Sigmoid colon (tissue), 7 donors: ENCODE data around the gene NAA80. TPM values are rescaled to one million over a fixed set of nuclear protein-coding genes. Genes with fewer than 3 reads are reported as not detected.

Experiments
- DNase-seq: peaks from one replicate; pipeline ENCODE4 v3.0.0-alpha.2; 2019
- H3K27ac ChIP-seq, 4 donors: fragments of 200-600 bp; sonication (generic); one replicate each; pipeline ENCODE4 v1.5.1; 2016 to 2019; ENCODE audit warnings: mild to moderate bottlenecking in 1 of 4
- H3K27me3 ChIP-seq, 3 donors: fragments of 200-600 bp; sonication (generic); one replicate each; pipeline ENCODE4 v1.5.1; 2019; ENCODE audit warnings: mild to moderate bottlenecking in 1 of 3
- H3K36me3 ChIP-seq, 4 donors: fragments of 200-600 bp; sonication (generic); one replicate each; pipeline ENCODE4 v1.5.1; 2016 to 2019
- H3K4me1 ChIP-seq, 4 donors: fragments of 200-600 bp; sonication (generic); one replicate each; pipeline ENCODE4 v1.5.1; 2017 to 2019
- H3K4me3 ChIP-seq, 4 donors: fragments of 200-600 bp; sonication (generic); one replicate each; pipeline ENCODE4 v1.5.1; 2017 to 2019; ENCODE audit warnings: mild to moderate bottlenecking in 2 of 4, moderate library complexity in 1 of 4
- H3K9me3 ChIP-seq, 4 donors: fragments of 200-600 bp in 3 of 4; sonication (generic) in 3 of 4; one replicate each; pipeline versions ENCODE4 v1.5.1 to v1.6.1; 2013 to 2019
- EP300 ChIP-seq, 4 donors: sonication (generic); formaldehyde crosslinking; IDR thresholded peaks; one replicate each; pipeline ENCODE4 v1.6.1; 2017; ENCODE audit warnings: antibody characterized with exemption in 4 of 4
- POLR2A ChIP-seq, 2 donors: fragments of 450-650 bp; IDR thresholded peaks; one replicate each; pipeline ENCODE4 v1.6.1; 2016; ENCODE audit warnings: antibody characterized with exemption in 2 of 2, mild to moderate bottlenecking in 2 of 2, moderate library complexity in 2 of 2
- POLR2AphosphoS5 ChIP-seq, 4 donors: sonication (generic); formaldehyde crosslinking; IDR thresholded peaks; one replicate each; pipeline ENCODE4 v1.6.1; 2017; ENCODE audit warnings: antibody characterized with exemption in 4 of 4
- WGBS, 2 donors: extraction: QIAGEN DNeasy Blood & Tissue Kit; methylation state at CpG; one replicate each; pipeline ENCODE4 v1.1.7; 2013; 5-methylcytosine and 5-hydroxymethylcytosine counted together
- intact Hi-C: fragments of 100-400 bp; cut with DNase I; formaldehyde crosslinking; loops from one replicate; pipeline ENCODE4 v1.15.1; 2023
- polyA plus RNA-seq, 3 donors: library from polyadenylated mRNA; stranded (reverse); fragments of 200-250 nt; gene quantifications; one replicate each; pipeline ENCODE4 v1.2.3, GENCODE V29; 2013
- total RNA-seq, 4 donors: library from RNA; depleted of rRNA; stranded (reverse); fragments of >200 nt; gene quantifications; one replicate each; pipeline ENCODE4 v1.1.0, GENCODE V29; 2016
- TF ChIP-seq, protein P1 (sequence below), 4 experiments: fragments of 450-650 bp in 3 of 4; fragments of 200-600 bp in 1 of 4; IDR thresholded peaks; one replicate each; pipeline ENCODE4 v1.5.1; 2016 to 2019; ENCODE audit warnings: antibody characterized with exemption in 4 of 4, mild to moderate bottlenecking in 3 of 4, moderate library complexity in 2 of 4
- donor health status: healthy with polysubstance abuse.
- donor health status: Bipolar disorder and iron deficiency.
- donor health status: healthy.

The NAA80 gene
- total and polyA plus RNA-seq, 7 donors = 3.5 to 9.5 (median 6.4) TPM

DNA sequence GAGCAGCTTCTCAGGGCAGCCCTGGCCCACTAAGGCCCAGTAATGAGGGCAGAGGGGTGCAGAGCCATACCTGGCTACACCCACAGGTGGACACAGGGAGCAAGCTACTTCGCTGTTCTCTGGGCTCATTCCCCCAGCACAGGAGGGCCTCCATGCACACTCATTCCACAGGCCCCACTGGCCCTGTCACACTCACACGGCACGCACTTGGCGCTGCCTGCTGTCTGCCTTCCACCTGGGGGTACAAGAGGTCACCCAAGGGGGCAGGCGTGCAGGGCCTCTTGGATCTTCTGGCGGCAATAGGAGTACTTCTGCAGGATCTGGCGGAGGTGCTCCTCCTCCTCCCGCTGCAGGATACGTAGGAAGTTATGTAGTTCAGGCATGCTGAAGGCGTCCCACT is 31.1 kb upstream of the NAA80 start:
- peaks cover 18 to 43% (median 26%) of the 10 kb centered on the region in 4 donors for H3K36me3 ChIP-seq
- WGBS, 2 donors = 95 to 97% methylated on average over 10 of the region's 10 CpGs
- no peaks in the 10 kb centered on the region for H3K27me3 ChIP-seq
- no peak overlapping the region for H3K4me3 ChIP-seq
- H3K27ac ChIP-seq = no peak overlapping the region
- intact Hi-C loops = no loop called here
- peaks cover 0 to 49% (median 46%) of the 10 kb centered on the region in 4 donors for H3K4me1 ChIP-seq
- TF ChIP-seq EP300 (IDR thresholded peaks at IDR 0.05) = no peak
- TF ChIP-seq POLR2AphosphoS5 (IDR thresholded peaks at IDR 0.05) = no peak
- TF ChIP-seq, protein P1, sequence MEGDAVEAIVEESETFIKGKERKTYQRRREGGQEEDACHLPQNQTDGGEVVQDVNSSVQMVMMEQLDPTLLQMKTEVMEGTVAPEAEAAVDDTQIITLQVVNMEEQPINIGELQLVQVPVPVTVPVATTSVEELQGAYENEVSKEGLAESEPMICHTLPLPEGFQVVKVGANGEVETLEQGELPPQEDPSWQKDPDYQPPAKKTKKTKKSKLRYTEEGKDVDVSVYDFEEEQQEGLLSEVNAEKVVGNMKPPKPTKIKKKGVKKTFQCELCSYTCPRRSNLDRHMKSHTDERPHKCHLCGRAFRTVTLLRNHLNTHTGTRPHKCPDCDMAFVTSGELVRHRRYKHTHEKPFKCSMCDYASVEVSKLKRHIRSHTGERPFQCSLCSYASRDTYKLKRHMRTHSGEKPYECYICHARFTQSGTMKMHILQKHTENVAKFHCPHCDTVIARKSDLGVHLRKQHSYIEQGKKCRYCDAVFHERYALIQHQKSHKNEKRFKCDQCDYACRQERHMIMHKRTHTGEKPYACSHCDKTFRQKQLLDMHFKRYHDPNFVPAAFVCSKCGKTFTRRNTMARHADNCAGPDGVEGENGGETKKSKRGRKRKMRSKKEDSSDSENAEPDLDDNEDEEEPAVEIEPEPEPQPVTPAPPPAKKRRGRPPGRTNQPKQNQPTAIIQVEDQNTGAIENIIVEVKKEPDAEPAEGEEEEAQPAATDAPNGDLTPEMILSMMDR (IDR thresholded peaks at IDR 0.05) = no peak
- no peak for TF ChIP-seq POLR2A (IDR thresholded peaks at IDR 0.05)
- DNase-seq = no peak
- H3K9me3 ChIP-seq = no peaks in the 10 kb centered on the region

DNA sequence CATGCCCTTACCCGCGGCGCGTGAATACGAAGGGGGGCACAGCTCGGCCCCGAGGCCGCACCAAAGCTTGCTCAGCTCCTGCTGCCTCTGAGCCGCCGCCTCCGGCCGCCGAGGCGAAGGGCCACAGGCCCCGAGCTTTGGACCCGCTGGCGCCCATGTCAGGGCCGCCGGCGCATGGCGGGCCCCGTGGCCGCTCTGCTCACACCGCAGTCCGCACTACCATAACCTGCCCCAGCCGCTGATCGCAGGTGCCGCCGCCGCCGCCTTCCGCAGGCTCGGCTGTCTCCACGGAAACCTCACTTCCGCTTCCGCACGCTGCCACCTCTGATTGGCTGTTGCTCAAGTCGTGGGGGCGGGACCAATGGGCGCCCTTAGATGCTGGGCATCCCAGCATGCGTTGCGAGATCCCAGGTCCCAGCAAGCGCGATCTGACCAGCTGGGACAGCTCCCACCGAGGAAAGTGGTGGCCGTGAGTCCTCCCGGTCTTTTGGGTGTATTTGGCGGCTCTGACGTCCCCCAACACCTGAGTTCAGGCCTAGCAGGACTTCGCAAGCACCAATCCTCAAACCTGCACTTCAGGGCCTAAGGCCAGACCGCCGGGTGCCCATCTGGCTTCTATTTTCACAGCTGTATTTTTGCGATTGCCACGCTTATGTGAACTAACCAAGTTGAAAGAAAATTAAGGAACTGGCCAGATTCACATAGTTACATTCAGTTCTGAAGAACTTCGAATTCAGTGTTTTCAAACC is 28.9 kb upstream of the NAA80 start, which contains the start of gene TUSC2:
TUSC2 (minus strand) TSS at position 281 of the 749 bp plus-strand sequence; CDS start at position 157, 124 bp downstream.
- peaks cover 0 to 39% (median 30%) of the 10 kb centered on the region in 4 donors for H3K4me1 ChIP-seq
- H3K4me3 ChIP-seq = peak within 1 kb of the TSS; percentile 75 to 100 (median 92)
- peak; percentile 99 for DNase-seq
- no peaks in the 10 kb centered on the region for H3K27me3 ChIP-seq
- H3K27ac ChIP-seq = peak within 1 kb of the TSS; percentile 82 to 97 (median 86)
- peak; percentile 80 to 97 (median 92) for TF ChIP-seq POLR2AphosphoS5 (IDR thresholded peaks at IDR 0.05)
- peak; percentile 67 to 76 for TF ChIP-seq POLR2A (IDR thresholded peaks at IDR 0.05)
- TF ChIP-seq, protein P1 (IDR thresholded peaks at IDR 0.05) = no peak
- H3K9me3 ChIP-seq = no peaks in the 10 kb centered on the region
- peaks cover 18 to 49% (median 26%) of the 10 kb centered on the region in 4 donors for H3K36me3 ChIP-seq
- 1 to 2% methylated on average over 55 of the region's 55 CpGs for WGBS, 2 donors
- intact Hi-C loops = loop anchor here (5.0 to 10.0 kb wide), 2 partner anchors 66 to 1057 kb away; partner anchors contain the start of gene MANF

DNA sequence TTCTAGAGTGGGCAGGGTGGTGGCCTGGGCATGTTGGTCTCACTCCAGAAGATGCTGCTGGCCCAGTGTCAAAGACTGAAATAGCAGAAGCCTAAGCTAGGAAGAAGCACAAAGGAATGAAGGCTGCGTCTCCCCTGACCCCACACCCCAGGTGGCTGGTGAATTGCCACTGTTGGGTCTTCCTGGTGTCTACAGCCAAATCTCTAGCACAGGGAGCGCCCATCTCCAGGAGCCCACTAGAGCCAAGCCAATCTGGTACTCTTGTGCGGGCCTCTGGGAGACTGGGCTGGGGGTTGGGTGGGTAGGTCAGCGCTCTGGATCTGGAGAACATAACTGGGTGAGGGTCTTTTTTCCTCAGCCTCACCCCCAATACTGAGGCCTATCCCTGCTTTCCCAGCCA is 27.9 kb upstream of the NAA80 start:
- peak overlapping the region in 3 of 4 donors; percentile 82 to 97 (median 88) for H3K27ac ChIP-seq
- H3K27me3 ChIP-seq = no peaks in the 10 kb centered on the region
- DNase-seq = no peak
- peaks cover 0 to 45% (median 34%) of the 10 kb centered on the region in 4 donors for H3K4me1 ChIP-seq
- peaks cover 18 to 47% (median 26%) of the 10 kb centered on the region in 4 donors for H3K36me3 ChIP-seq
- TF ChIP-seq POLR2AphosphoS5 (IDR thresholded peaks at IDR 0.05) (no peak), EP300 (IDR thresholded peaks at IDR 0.05) (no peak)
- TF ChIP-seq, protein P1 (IDR thresholded peaks at IDR 0.05) = no peak
- H3K4me3 ChIP-seq = peak overlapping the region; percentile 75 to 100 (median 92)
- intact Hi-C loops = loop anchor here (5.0 to 10.0 kb wide), 2 partner anchors 65 to 1058 kb away; partner anchors contain the start of gene MANF
- no peaks in the 10 kb centered on the region for H3K9me3 ChIP-seq
- 65 to 75% methylated on average over 4 of the region's 4 CpGs for WGBS, 2 donors

DNA sequence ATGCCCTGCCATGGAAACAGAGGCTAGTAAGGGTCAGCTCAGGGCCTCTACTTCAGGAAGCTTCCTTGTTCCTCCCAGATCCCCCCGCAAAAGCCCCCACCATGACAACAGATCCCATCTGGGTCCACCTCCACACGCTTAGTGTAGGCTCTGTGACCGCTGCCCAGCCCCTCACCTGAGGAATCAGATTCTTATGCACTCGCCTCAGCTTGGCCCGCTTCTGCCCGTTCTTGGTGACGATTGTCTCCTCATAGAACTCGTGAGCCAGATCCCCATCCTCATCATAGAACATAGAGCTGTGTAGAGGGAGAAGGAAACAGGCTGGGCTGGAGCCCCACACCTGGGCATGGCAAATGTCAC is 27.0 kb upstream of the NAA80 start:
- TF ChIP-seq EP300 (IDR thresholded peaks at IDR 0.05) = no peak
- 92 to 94% methylated on average over 8 of the region's 8 CpGs for WGBS, 2 donors
- Histone ChIP-seq H3K4me3 (no peak overlapping the region), H3K27me3 (no peaks in the 10 kb centered on the region), H3K27ac (no peak overlapping the region), H3K4me1 (peaks cover 0 to 50% (median 39%) of the 10 kb centered on the region in 4 donors), H3K36me3 (peaks cover 15 to 38% (median 19%) of the 10 kb centered on the region in 4 donors), H3K9me3 (no peaks in the 10 kb centered on the region)
- intact Hi-C loops = loop anchor here (5.0 to 10.0 kb wide), 2 partner anchors 64 to 1059 kb away; partner anchors contain the start of gene MANF
- DNase-seq = no peak

DNA sequence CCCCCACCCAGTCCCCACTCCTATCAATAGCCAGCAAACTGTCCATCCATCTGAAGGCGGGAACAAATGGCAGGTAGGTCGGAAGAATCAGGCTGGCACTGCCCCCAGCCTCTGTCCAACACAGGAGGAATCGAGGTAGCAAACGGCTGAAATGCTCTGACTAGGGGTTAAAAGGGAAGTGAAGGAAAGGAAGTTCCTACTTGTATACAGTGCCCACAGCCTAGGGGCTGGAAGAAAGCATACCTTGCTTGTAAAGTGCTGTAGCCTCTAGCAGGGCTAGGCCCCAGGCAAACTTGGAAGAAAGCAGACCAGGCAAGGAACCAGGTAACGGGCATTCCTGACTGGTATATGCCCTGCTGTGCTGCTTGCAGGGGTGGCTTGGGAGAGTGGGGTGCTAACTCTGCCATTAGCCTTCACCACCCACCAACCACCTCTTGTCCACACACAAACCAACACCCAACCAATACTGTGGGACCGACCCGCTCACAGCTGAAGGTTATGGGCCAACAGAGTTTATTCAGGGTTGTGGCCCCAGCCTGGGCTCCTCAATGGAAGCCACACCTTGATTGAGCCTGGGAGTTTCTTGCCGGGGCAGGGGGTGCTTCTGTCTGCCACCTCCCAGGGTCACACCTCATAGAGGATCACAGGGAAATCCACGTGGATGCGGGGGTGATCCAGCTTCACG is 26.4 kb upstream of the NAA80 start:
- TF ChIP-seq EP300 (IDR thresholded peaks at IDR 0.05) = no peak
- no peak for TF ChIP-seq POLR2A (IDR thresholded peaks at IDR 0.05)
- TF ChIP-seq, protein P1 (IDR thresholded peaks at IDR 0.05) = no peak
- TF ChIP-seq POLR2AphosphoS5 (IDR thresholded peaks at IDR 0.05) = no peak
- Histone ChIP-seq H3K9me3 (no peaks in the 10 kb centered on the region), H3K4me3 (no peak overlapping the region), H3K27me3 (no peaks in the 10 kb centered on the region), H3K4me1 (peaks cover 0 to 51% (median 39%) of the 10 kb centered on the region in 4 donors), H3K36me3 (peaks cover 9 to 32% (median 14%) of the 10 kb centered on the region in 4 donors), H3K27ac (peak overlapping the region in 1 of 4 donors; percentile 92)
- no peak for DNase-seq
- 85 to 87% methylated on average over 11 of the region's 11 CpGs for WGBS, 2 donors
- intact Hi-C loops = loop anchor here (5.0 to 10.0 kb wide), 2 partner anchors 63 to 1059 kb away; partner anchors contain the start of gene MANF
